Measurements from ENCODE around the gene PLCH2. TPM values are rescaled to one million over a fixed set of nuclear protein-coding genes. Genes with fewer than 3 reads are reported as not detected.
"Not testable (repeated sequence)": the region's sequence is repeated elsewhere in the genome, so short reads cannot be mapped to it uniquely, and the experiment has no call there.

Gene PLCH2
- total RNA-seq, 1 experiment from 2014 or later, result not detected

DNA sequence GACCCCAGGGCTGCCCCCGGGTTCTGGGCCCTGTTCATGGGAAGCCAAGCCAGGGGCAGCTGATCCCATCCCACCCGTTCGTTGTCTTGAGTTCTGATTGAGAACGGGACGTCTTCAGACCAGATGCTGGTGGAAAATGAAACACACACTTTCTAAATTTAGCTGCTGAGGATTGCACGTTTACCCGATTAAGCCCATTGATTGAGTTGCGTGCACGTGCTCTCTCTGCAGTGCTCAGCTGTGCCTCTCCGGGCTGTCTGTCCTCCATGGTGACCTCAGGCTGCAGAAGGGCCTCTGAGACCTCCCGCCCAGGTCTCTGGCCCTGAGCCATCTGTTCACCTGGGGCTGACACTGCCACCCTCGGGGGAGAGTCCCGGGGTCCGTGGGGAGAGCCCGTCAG lies 36.7 kb upstream of the PLCH2 start:
- Histone ChIP-seq H3K27ac (ENCODE audit: low read depth, low read length, poor library complexity, severe bottlenecking) (no peak overlapping the region), H3K36me3 (ENCODE audit: insufficient read depth, low read length, poor library complexity, severe bottlenecking) (no peaks in the 10 kb centered on the region), H3K4me3 (ENCODE audit: low read depth, low read length, poor library complexity, severe bottlenecking) (no peak overlapping the region), H3K27me3 (replicated peaks; ENCODE audit: insufficient read depth, low read depth, low read length, poor library complexity) (peaks cover 48% of the 10 kb centered on the region), H3K9me3 (ENCODE audit: low read depth, low read length, poor library complexity, severe bottlenecking) (no peaks in the 10 kb centered on the region), H3K4me1 (ENCODE audit: insufficient read depth, low read length, poor library complexity, severe bottlenecking) (peaks cover 4% of the 10 kb centered on the region)
- BruUV-seq (replicated peaks), result no TSS peak
- TF ChIP-seq EZH2 (IDR thresholded peaks at IDR 0.05; ENCODE audit: borderline replicate concordance, low read depth, low read length, poor library complexity, severe bottlenecking), result no peak
- TF ChIP-seq, protein P1, sequence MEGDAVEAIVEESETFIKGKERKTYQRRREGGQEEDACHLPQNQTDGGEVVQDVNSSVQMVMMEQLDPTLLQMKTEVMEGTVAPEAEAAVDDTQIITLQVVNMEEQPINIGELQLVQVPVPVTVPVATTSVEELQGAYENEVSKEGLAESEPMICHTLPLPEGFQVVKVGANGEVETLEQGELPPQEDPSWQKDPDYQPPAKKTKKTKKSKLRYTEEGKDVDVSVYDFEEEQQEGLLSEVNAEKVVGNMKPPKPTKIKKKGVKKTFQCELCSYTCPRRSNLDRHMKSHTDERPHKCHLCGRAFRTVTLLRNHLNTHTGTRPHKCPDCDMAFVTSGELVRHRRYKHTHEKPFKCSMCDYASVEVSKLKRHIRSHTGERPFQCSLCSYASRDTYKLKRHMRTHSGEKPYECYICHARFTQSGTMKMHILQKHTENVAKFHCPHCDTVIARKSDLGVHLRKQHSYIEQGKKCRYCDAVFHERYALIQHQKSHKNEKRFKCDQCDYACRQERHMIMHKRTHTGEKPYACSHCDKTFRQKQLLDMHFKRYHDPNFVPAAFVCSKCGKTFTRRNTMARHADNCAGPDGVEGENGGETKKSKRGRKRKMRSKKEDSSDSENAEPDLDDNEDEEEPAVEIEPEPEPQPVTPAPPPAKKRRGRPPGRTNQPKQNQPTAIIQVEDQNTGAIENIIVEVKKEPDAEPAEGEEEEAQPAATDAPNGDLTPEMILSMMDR (conservative IDR thresholded peaks at IDR 0.05; ENCODE audit: low read depth, low read length), result no peak
- ChIA-PET POLR2A (ENCODE audit: low non-redundant PET) (no interaction called here), CTCF (no interaction called here)
- no peak for DNase-seq (ENCODE audit: low spot score)
- intact Hi-C loops (cut with micrococcal nuclease; ENCODE audit: unreplicated experiment), result no loop called here

DNA sequence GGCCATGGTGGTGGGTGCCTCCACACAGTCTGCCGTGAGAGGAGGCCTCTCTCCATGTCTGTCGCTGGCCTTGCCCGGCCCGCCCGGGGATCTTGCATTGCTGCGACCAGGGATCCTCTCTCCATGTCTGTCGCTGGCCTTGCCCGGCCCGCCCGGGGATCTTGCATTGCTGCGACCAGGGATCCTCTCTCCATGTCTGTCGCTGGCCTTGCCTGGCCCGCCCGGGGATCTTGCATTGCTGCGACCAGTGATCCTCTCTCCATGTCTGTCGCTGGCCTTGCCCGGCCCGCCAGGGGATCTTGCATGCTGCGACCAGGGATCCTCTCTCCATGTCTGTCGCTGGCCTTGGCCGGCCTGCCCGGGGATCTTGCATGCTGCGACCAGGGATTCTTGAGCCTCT lies 35.7 kb upstream of the PLCH2 start:
- H3K4me1 ChIP-seq (ENCODE audit: insufficient read depth, low read length, poor library complexity, severe bottlenecking); H3K9me3 ChIP-seq (ENCODE audit: low read depth, low read length, poor library complexity, severe bottlenecking); H3K27ac ChIP-seq (ENCODE audit: low read depth, low read length, poor library complexity, severe bottlenecking); CTCF ChIA-PET; DNase-seq (ENCODE audit: low spot score); H3K4me3 ChIP-seq (ENCODE audit: low read depth, low read length, poor library complexity, severe bottlenecking); BruUV-seq (replicated peaks); H3K36me3 ChIP-seq (ENCODE audit: insufficient read depth, low read length, poor library complexity, severe bottlenecking); POLR2A ChIA-PET (ENCODE audit: low non-redundant PET); intact Hi-C loops (cut with micrococcal nuclease; ENCODE audit: unreplicated experiment): not testable (repeated sequence)
- peaks cover 48% of the 10 kb centered on the region for H3K27me3 ChIP-seq (replicated peaks; ENCODE audit: insufficient read depth, low read depth, low read length, poor library complexity)

DNA sequence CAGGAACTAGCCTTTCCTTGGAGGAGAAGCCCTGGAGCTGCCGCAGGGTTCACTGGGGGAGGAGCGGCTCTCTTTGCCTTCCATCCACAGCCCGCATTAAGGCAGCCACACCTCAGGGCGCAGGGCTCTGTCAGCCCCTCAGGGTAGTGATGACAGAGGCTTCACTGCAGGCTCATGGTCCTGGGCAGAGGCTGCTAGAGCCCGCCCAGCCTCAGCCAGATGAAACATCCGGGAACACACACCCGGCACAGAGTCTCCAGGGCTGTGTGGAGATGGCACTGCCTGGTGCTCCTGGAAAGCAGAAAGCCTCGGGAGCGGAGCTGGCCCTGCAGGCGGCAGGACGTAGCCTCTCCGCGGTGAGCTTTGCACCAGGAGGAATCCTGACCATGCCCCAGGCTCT lies 34.3 kb upstream of the PLCH2 start:
- Histone ChIP-seq H3K27ac (ENCODE audit: low read depth, low read length, poor library complexity, severe bottlenecking) (no peak overlapping the region), H3K27me3 (replicated peaks; ENCODE audit: insufficient read depth, low read depth, low read length, poor library complexity) (peaks cover 56% of the 10 kb centered on the region), H3K36me3 (ENCODE audit: insufficient read depth, low read length, poor library complexity, severe bottlenecking) (no peaks in the 10 kb centered on the region), H3K9me3 (ENCODE audit: low read depth, low read length, poor library complexity, severe bottlenecking) (no peaks in the 10 kb centered on the region), H3K4me1 (ENCODE audit: insufficient read depth, low read length, poor library complexity, severe bottlenecking) (peaks cover 11% of the 10 kb centered on the region), H3K4me3 (ENCODE audit: low read depth, low read length, poor library complexity, severe bottlenecking) (no peak overlapping the region)
- intact Hi-C loops (cut with micrococcal nuclease; ENCODE audit: unreplicated experiment), result no loop called here
- no TSS peak for BruUV-seq (replicated peaks)
- DNase-seq (ENCODE audit: low spot score), result no peak
- ChIA-PET POLR2A (ENCODE audit: low non-redundant PET) (no interaction called here), CTCF (no interaction called here)
- TF ChIP-seq, protein P1 (conservative IDR thresholded peaks at IDR 0.05; ENCODE audit: low read depth, low read length), result no peak
- no peak for TF ChIP-seq EZH2 (IDR thresholded peaks at IDR 0.05; ENCODE audit: borderline replicate concordance, low read depth, low read length, poor library complexity, severe bottlenecking)

DNA sequence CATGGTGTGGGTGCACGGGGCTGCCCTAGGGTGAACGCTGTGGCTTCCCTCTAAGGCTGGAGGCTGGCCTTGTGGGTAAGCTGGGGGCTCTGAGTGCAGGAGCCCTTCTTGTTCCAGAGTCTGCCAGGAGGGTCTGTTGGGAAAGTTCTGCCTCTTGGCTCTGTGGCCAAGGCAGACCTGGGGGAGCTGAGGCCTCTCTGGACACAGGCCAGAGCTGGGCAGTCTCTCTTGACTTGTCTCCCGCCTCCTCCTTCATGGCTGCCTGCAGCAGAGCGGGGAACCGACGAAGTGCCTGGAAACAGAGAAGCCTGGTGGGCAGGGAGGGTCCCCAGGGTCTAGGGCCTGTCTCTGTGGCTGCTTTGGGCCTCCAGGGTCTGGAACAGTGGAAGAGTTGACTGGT lies 33.4 kb upstream of the PLCH2 start:
- Histone ChIP-seq H3K36me3 (ENCODE audit: insufficient read depth, low read length, poor library complexity, severe bottlenecking) (no peaks in the 10 kb centered on the region), H3K4me3 (ENCODE audit: low read depth, low read length, poor library complexity, severe bottlenecking) (no peak overlapping the region), H3K27ac (ENCODE audit: low read depth, low read length, poor library complexity, severe bottlenecking) (no peak overlapping the region), H3K9me3 (ENCODE audit: low read depth, low read length, poor library complexity, severe bottlenecking) (no peaks in the 10 kb centered on the region), H3K4me1 (ENCODE audit: insufficient read depth, low read length, poor library complexity, severe bottlenecking) (peaks cover 18% of the 10 kb centered on the region), H3K27me3 (replicated peaks; ENCODE audit: insufficient read depth, low read depth, low read length, poor library complexity) (peaks cover 62% of the 10 kb centered on the region)
- ChIA-PET CTCF (no interaction called here), POLR2A (ENCODE audit: low non-redundant PET) (no interaction called here)
- no peak for DNase-seq (ENCODE audit: low spot score)
- intact Hi-C loops (cut with micrococcal nuclease; ENCODE audit: unreplicated experiment), result no loop called here
- BruUV-seq (replicated peaks), result no TSS peak
- no peak for TF ChIP-seq EZH2 (IDR thresholded peaks at IDR 0.05; ENCODE audit: borderline replicate concordance, low read depth, low read length, poor library complexity, severe bottlenecking)
- TF ChIP-seq, protein P1 (conservative IDR thresholded peaks at IDR 0.05; ENCODE audit: low read depth, low read length), result no peak

Measured in A673 (cell line).